GM12891 (cell line): ENCODE measurements around the gene TSPAN4.

Experiments
- PAX5 ChIP-seq: IDR thresholded peaks from 2 replicates; pipeline ENCODE4 v1.6.1; 2011; ENCODE audit warnings: low read length, moderate library complexity, mild to moderate bottlenecking; ENCODE audit not compliant: insufficient read depth, severe bottlenecking
- POLR2A ChIP-seq: IDR thresholded peaks from 2 replicates; pipeline ENCODE4 v1.6.1; 2011; ENCODE audit warnings: low read depth, low read length, control low read depth
- POLR2AphosphoS5 ChIP-seq: IDR thresholded peaks from 2 replicates; pipeline ENCODE4 v1.6.1; 2011; ENCODE audit warnings: low read depth, low read length, control low read depth
- SPI1 ChIP-seq: IDR thresholded peaks from 2 replicates; pipeline ENCODE4 v1.6.1; 2011; ENCODE audit warnings: low read depth, low read length, control low read depth
- TAF1 ChIP-seq: IDR thresholded peaks from 2 replicates; pipeline ENCODE4 v1.6.1; 2011; ENCODE audit warnings: low read depth, low read length, control low read depth

GRCh38 chr11:803770-804598 is 38.7 kb upstream of the TSPAN4 start:
- TF ChIP-seq POLR2AphosphoS5: no peak
- no peak for TF ChIP-seq POLR2A
- TF ChIP-seq TAF1: no peak
- no peak for TF ChIP-seq PAX5
- no peak for TF ChIP-seq SPI1
